OCI-LY7 (cell line): ENCODE results near the gene HNRNPU. TPM values are rescaled to one million over a fixed set of nuclear protein-coding genes. Genes with fewer than 3 reads are reported as not detected.

Experiments used
- BruUV-seq: library from RNA; stranded (reverse); fragments of 400-500 nt; replicated peaks from 2 replicates; lab custom pipeline; 2021; lab: Mats Ljungman, UMichigan
- CTCF ChIA-PET: fragments of 300-600 bp; sonication (Branson Sonifier 250); formaldehyde crosslinking; loops from one replicate; lab custom pipeline; 2022; ENCODE audit warnings: antibody characterized with exemption; ENCODE audit not compliant: unreplicated experiment; lab: Charles Lee
- POLR2A ChIA-PET: fragments of 300-600 bp; sonication (Branson Sonifier 250); formaldehyde crosslinking; loops from one replicate; lab custom pipeline; 2022; ENCODE audit warnings: antibody characterized with exemption; lab: Charles Lee
- DNase-seq: peaks from one replicate; pipeline ENCODE4 v3.0.0-alpha.2; 2015; ENCODE audit warnings: low spot score
- H2AFZ ChIP-seq: fragments of 200-600 bp; sonication (generic), shearing (Covaris generic); 2 replicates; pipeline ENCODE4 v1.6.1; 2014; ENCODE audit warnings: mild to moderate bottlenecking, antibody characterized with exemption, low read length, moderate library complexity
- H3K27ac ChIP-seq: fragments of 200-600 bp; sonication (generic); 2 replicates; pipeline ENCODE4 v1.5.1; 2014; ENCODE audit warnings: mixed run types, low read depth, mild to moderate bottlenecking, moderate library complexity, low read length, inconsistent platforms; ENCODE audit not compliant: poor library complexity, severe bottlenecking
- H3K36me3 ChIP-seq: fragments of 200-600 bp; sonication (generic); 2 replicates; pipeline ENCODE4 v1.6.1; 2014; ENCODE audit warnings: mild to moderate bottlenecking, antibody characterized with exemption, low read length, moderate library complexity, mixed read lengths; ENCODE audit not compliant: insufficient read depth
- H3K4me1 ChIP-seq: fragments of 200-600 bp; sonication (generic); 2 replicates; pipeline ENCODE4 v1.5.1; 2014; ENCODE audit warnings: mild to moderate bottlenecking, low read length; ENCODE audit not compliant: insufficient read depth, poor library complexity, severe bottlenecking
- H3K4me2 ChIP-seq: fragments of 200-600 bp; sonication (generic); 2 replicates; pipeline ENCODE4 v1.6.1; 2014; ENCODE audit warnings: mild to moderate bottlenecking, low read length
- H3K4me3 ChIP-seq: fragments of 200-600 bp; sonication (generic); 2 replicates; pipeline ENCODE4 v1.5.1; 2014; ENCODE audit warnings: mild to moderate bottlenecking, low read depth, low read length; ENCODE audit not compliant: poor library complexity, severe bottlenecking
- H3K79me2 ChIP-seq: fragments of 200-600 bp; sonication (generic); 2 replicates; pipeline ENCODE4 v1.6.1; 2016; ENCODE audit warnings: low read depth, mild to moderate bottlenecking, low read length, moderate library complexity, mixed read lengths; ENCODE audit not compliant: insufficient read depth
- H3K9me2 ChIP-seq: fragments of 200-600 bp; sonication (generic); 2 replicates; pipeline ENCODE4 v1.6.1; 2016; ENCODE audit warnings: mild to moderate bottlenecking, low read length, mixed read lengths; ENCODE audit not compliant: insufficient read depth
- H3K9me3 ChIP-seq: fragments of 200-600 bp; sonication (generic); 2 replicates; pipeline ENCODE4 v1.6.1; 2014; ENCODE audit warnings: mild to moderate bottlenecking, mixed run types, low read length, mixed read lengths
- H4K20me1 ChIP-seq: fragments of 200-600 bp; sonication (generic); 2 replicates; pipeline ENCODE4 v1.6.1; 2014; ENCODE audit warnings: mild to moderate bottlenecking, antibody characterized with exemption, low read length, moderate library complexity, mixed read lengths; ENCODE audit not compliant: insufficient read depth
- CTCF ChIP-seq: fragments of 200-600 bp; sonication (generic); conservative IDR thresholded peaks from 2 replicates; pipeline ENCODE4 v1.5.1; 2014; ENCODE audit warnings: mild to moderate bottlenecking, antibody characterized with exemption, low read length, moderate library complexity, mixed read lengths
- EZH2phosphoT487 ChIP-seq: fragments of 200-600 bp; sonication (generic); IDR thresholded peaks from 2 replicates; pipeline ENCODE4 v1.6.1; 2018; ENCODE audit warnings: low read depth, borderline replicate concordance, mild to moderate bottlenecking, mixed run types, antibody characterized with exemption, low read length, moderate library complexity, mixed read lengths
- intact Hi-C: fragments of 100-400 bp; cut with micrococcal nuclease; formaldehyde crosslinking; loops from one replicate; pipeline ENCODE4 v1.10.0; 2022; ENCODE audit not compliant: unreplicated experiment
- total RNA-seq, 2 experiments: library from RNA; depleted of rRNA in 1 of 2; stranded (reverse); fragments of >200 nt in 1 of 2; shearing (Covaris generic) in 1 of 2; gene quantifications; 2 replicates each; pipeline ENCODE4 v1.2.3, GENCODE V29; 2014 to 2022

HNRNPU gene
- total RNA-seq, 2 experiments from 2014 or later = 426 to 650 TPM

- Histone ChIP-seq H4K20me1 (no peaks in the 10 kb centered on the region), H3K36me3 (no peaks in the 10 kb centered on the region), H3K9me2 (no peaks in the 10 kb centered on the region), H3K4me3 (no peak overlapping the region), H3K79me2 (no peaks in the 10 kb centered on the region), H3K9me3 (no peaks in the 10 kb centered on the region), H3K4me2 (no peak overlapping the region), H3K4me1 (peaks cover 8% of the 10 kb centered on the region), H3K27ac (no peak overlapping the region), H2AFZ (0 out of 2 replicates have a peak overlapping the region, but pooled peaks have one; percentile 43)
- CTCF ChIA-PET = no interaction called here
- POLR2A ChIA-PET = no interaction called here
- TF ChIP-seq EZH2phosphoT487 (no peak), CTCF (no peak)
- no peak for DNase-seq
- no TSS peak for BruUV-seq
- intact Hi-C loops = no loop called here
Measured at GRCh38 chr1:244904119-244904518, 39.8 kb upstream of the HNRNPU start.

- TF ChIP-seq EZH2phosphoT487 (no peak), CTCF (no peak)
- intact Hi-C loops = no loop called here
- CTCF ChIA-PET = no interaction called here
Measured at GRCh38 chr1:244901400-244902015, 37.2 kb upstream of the HNRNPU start.

More at GRCh38 chr1:244901400-244902015, 37.2 kb upstream of the HNRNPU start:
- no peaks in the 10 kb centered on the region for H3K79me2 ChIP-seq
- POLR2A ChIA-PET = no interaction called here
- H3K9me3 ChIP-seq = no peaks in the 10 kb centered on the region
- H4K20me1 ChIP-seq = no peaks in the 10 kb centered on the region
- no peaks in the 10 kb centered on the region for H3K36me3 ChIP-seq
- no peak overlapping the region for H3K4me3 ChIP-seq
- no peak overlapping the region for H3K4me2 ChIP-seq
- no peaks in the 10 kb centered on the region for H3K9me2 ChIP-seq
- H3K27ac ChIP-seq = no peak overlapping the region
- peaks cover 9% of the 10 kb centered on the region for H3K4me1 ChIP-seq
- H2AFZ ChIP-seq = no peak overlapping the region
- DNase-seq = no peak
- no TSS peak for BruUV-seq
